Cerebellar cortex (tissue), 1 donor: ENCODE measurements around the gene CLEC18A.
"Not testable (repeated sequence)": the region's sequence is repeated elsewhere in the genome, so short reads cannot be mapped to it uniquely, and the experiment has no call there.

Source experiments
- DNase-seq: peaks from one replicate; pipeline ENCODE4 v3.0.0-alpha.2; 2015; ENCODE audit warnings: low spot score

Gene CLEC18A

GRCh38 chr16:69930117-69930776 is 20.9 kb upstream of the CLEC18A start:
- DNase-seq: peak; percentile 62

GRCh38 chr16:69931631-69932030 is 19.5 kb upstream of the CLEC18A start:
- no peak for DNase-seq

- no peak for DNase-seq
These were observed 18.9 kb upstream of the CLEC18A start for GRCh38 chr16:69932228-69932627.

GRCh38 chr16:69932691-69933392 is 18.3 kb upstream of the CLEC18A start:
- no peak for DNase-seq

GRCh38 chr16:69934044-69934443 is 17.1 kb upstream of the CLEC18A start:
- DNase-seq: no peak

GRCh38 chr16:69934751-69935150 is 16.4 kb upstream of the CLEC18A start:
- no peak for DNase-seq

GRCh38 chr16:69935278-69935711 is 15.8 kb upstream of the CLEC18A start:
- peak; percentile 22 for DNase-seq

- no peak for DNase-seq
These were observed 15.4 kb upstream of the CLEC18A start for GRCh38 chr16:69935740-69936139.

GRCh38 chr16:69936252-69936651 is 14.9 kb upstream of the CLEC18A start:
- no peak for DNase-seq

- DNase-seq: no peak
These were observed 14.4 kb upstream of the CLEC18A start for GRCh38 chr16:69936751-69937211.

- DNase-seq: peak; percentile 80
These were observed 13.6 kb upstream of the CLEC18A start for GRCh38 chr16:69937465-69937951.

- DNase-seq: no peak
These were observed 11.9 kb upstream of the CLEC18A start for GRCh38 chr16:69938981-69939820.

- no peak for DNase-seq
These were observed 11.1 kb upstream of the CLEC18A start for GRCh38 chr16:69939821-69940585.

GRCh38 chr16:69940676-69941075 is 10.5 kb upstream of the CLEC18A start:
- no peak for DNase-seq

- DNase-seq: no peak
These were observed 9.7 kb upstream of the CLEC18A start for GRCh38 chr16:69941251-69942098.

GRCh38 chr16:69942099-69942491 is 9.0 kb upstream of the CLEC18A start:
- no peak for DNase-seq

GRCh38 chr16:69942627-69943170 is 8.4 kb upstream of the CLEC18A start:
- DNase-seq: no peak

GRCh38 chr16:69943241-69944036 is 7.7 kb upstream of the CLEC18A start:
- not testable (repeated sequence) for DNase-seq

GRCh38 chr16:69950411-69950810 is 723 bp upstream of the CLEC18A start:
- not testable (repeated sequence) for DNase-seq

GRCh38 chr16:69951672-69952031 is 518 bp downstream of the CLEC18A start:
- not testable (repeated sequence) for DNase-seq
